GM12878 (cell line): ENCODE results near the gene ADGRG1. TPM values are rescaled to one million over a fixed set of nuclear protein-coding genes. Genes with fewer than 3 reads are reported as not detected.

ENCODE experiments used
- ATAC-seq: fragments of 200-7000 bp; cut with Tn5 transposase; 3 replicates; pipeline ENCODE4 v1.9.1; 2020; ENCODE audit warnings: mild to moderate bottlenecking, moderate library complexity
- BruUV-seq: library from RNA; stranded (reverse); fragments of 400-500 nt; replicated peaks from 2 replicates; lab custom pipeline; 2021; lab: Mats Ljungman, UMichigan
- CTCF ChIA-PET: fragments of 300-600 bp; sonication (Branson Sonifier 250); formaldehyde crosslinking; extraction: SDS; loops from one replicate; lab custom pipeline; 2021; ENCODE audit warnings: inconsistent platforms; lab: Yijun Ruan, JAX
- POLR2A ChIA-PET: fragments of 350-600 bp; formaldehyde crosslinking; extraction: SDS; loops from one replicate; lab custom pipeline; 2021; ENCODE audit warnings: inconsistent platforms; lab: Charles Lee
- RAD21 ChIA-PET: fragments of 300-600 bp; sonication (Branson Sonifier 250); formaldehyde crosslinking; loops from one replicate; lab custom pipeline; 2023; ENCODE audit warnings: antibody characterized with exemption; ENCODE audit not compliant: unreplicated experiment; lab: Charles Lee
- SMC1A ChIA-PET: fragments of 300-600 bp; sonication (Branson Sonifier 250); formaldehyde crosslinking; loops from one replicate; lab custom pipeline; 2023; ENCODE audit not compliant: unreplicated experiment, uncharacterized antibody; lab: Charles Lee
- DNase-seq: peaks from one replicate; pipeline ENCODE4 v3.0.0-alpha.2; 2011; ENCODE audit warnings: low read depth, low spot score
- FAIRE-seq: peaks from 3 replicates; lab custom pipeline; 2011; peaks lifted over from hg19 to GRCh38; lab: Jason Lieb, UNC
- H2AFZ ChIP-seq: 2 replicates; pipeline ENCODE4 v1.6.0; 2011; ENCODE audit warnings: low read depth, low read length, control low read depth; ENCODE audit not compliant: control insufficient read depth
- H3K27ac ChIP-seq: 2 replicates; pipeline ENCODE4 v1.5.1; 2011; ENCODE audit warnings: control low read depth; ENCODE audit not compliant: control insufficient read depth, insufficient read depth
- H3K27me3 ChIP-seq, 2 experiments: replicated peaks in 1 of 2; 2 replicates each; pipeline versions ENCODE4 v1.6.0 to v1.6.1; 2011; ENCODE audit warnings: low read length in 1 of 2; ENCODE audit not compliant: control insufficient read depth in 2 of 2, insufficient read depth in 2 of 2
- H3K36me3 ChIP-seq, 2 experiments: 2 replicates each; pipeline ENCODE4 v1.5.1; 2011; ENCODE audit warnings: low read length in 1 of 2; ENCODE audit not compliant: control insufficient read depth in 2 of 2, insufficient read depth in 2 of 2
- H3K4me1 ChIP-seq: 2 replicates; pipeline ENCODE4 v1.6.1; 2011; ENCODE audit warnings: mild to moderate bottlenecking, low read length, moderate library complexity, mixed read lengths; ENCODE audit not compliant: control insufficient read depth, insufficient read depth
- H3K4me2 ChIP-seq: 2 replicates; pipeline ENCODE4 v1.6.0; 2011; ENCODE audit warnings: control low read depth; ENCODE audit not compliant: control insufficient read depth, insufficient read depth
- H3K4me3 ChIP-seq: fragments of 200-600 bp; sonication (generic); 2 replicates; pipeline ENCODE4 v1.5.1; 2016
- H3K79me2 ChIP-seq: 2 replicates; pipeline ENCODE4 v1.6.0; 2011; ENCODE audit warnings: low read length; ENCODE audit not compliant: control insufficient read depth, insufficient read depth
- H3K9ac ChIP-seq: 2 replicates; pipeline ENCODE4 v1.8.0; 2011; ENCODE audit warnings: low read length, control low read depth, mixed read lengths; ENCODE audit not compliant: control insufficient read depth, insufficient read depth
- H3K9me3 ChIP-seq: replicated peaks from 3 replicates; pipeline ENCODE4 v1.5.1; 2011; ENCODE audit warnings: mild to moderate bottlenecking, low read length; ENCODE audit not compliant: control insufficient read depth, insufficient read depth
- H4K20me1 ChIP-seq: 2 replicates; pipeline ENCODE4 v1.6.0; 2011; ENCODE audit not compliant: control insufficient read depth, insufficient read depth
- IRF4 ChIP-seq: IDR thresholded peaks from 2 replicates; pipeline ENCODE4 v1.6.1; 2011; ENCODE audit warnings: low read depth, low read length
- JUND ChIP-seq: IDR thresholded peaks from 2 replicates; pipeline ENCODE4 v1.6.1; 2012; ENCODE audit warnings: low read depth, mild to moderate bottlenecking, low read length, improper control_type of control experiment, moderate library complexity
- KDM1A ChIP-seq: fragments of 200-600 bp; sonication (generic); IDR thresholded peaks from 2 replicates; pipeline ENCODE4 v1.6.1; 2016; ENCODE audit warnings: borderline replicate concordance
- LARP7 ChIP-seq: fragments of 450-650 bp; IDR thresholded peaks from 2 replicates; pipeline ENCODE4 v1.6.1; 2017; ENCODE audit warnings: mild to moderate bottlenecking
- NR2C2 ChIP-seq: IDR thresholded peaks from 2 replicates; pipeline ENCODE4 v1.6.1; 2011; ENCODE audit warnings: borderline replicate concordance, low read depth; ENCODE audit not compliant: control insufficient read depth, insufficient read length
- NR2F1 ChIP-seq: fragments of 450-650 bp; conservative IDR thresholded peaks from 2 replicates; pipeline ENCODE4 v1.6.1; 2017; ENCODE audit warnings: mild to moderate bottlenecking
- PAX5 ChIP-seq: IDR thresholded peaks from 2 replicates; pipeline ENCODE4 v1.6.1; 2011; ENCODE audit warnings: low read depth, low read length, borderline replicate concordance
- PAX8 ChIP-seq: fragments of 450-650 bp; IDR thresholded peaks from 2 replicates; pipeline ENCODE4 v1.6.1; 2017; ENCODE audit warnings: mild to moderate bottlenecking, moderate library complexity
- TCF3 ChIP-seq: IDR thresholded peaks from 2 replicates; pipeline ENCODE4 v1.6.1; 2012; ENCODE audit warnings: low read depth, mild to moderate bottlenecking, low read length, borderline replicate concordance; ENCODE audit not compliant: insufficient read depth
- ZNF274 ChIP-seq: IDR thresholded peaks from one replicate; pipeline ENCODE4 v1.8.0; 2011; ENCODE audit not compliant: insufficient read length, insufficient read depth
- ZZZ3 ChIP-seq: IDR thresholded peaks from 2 replicates; pipeline ENCODE4 v1.6.1; 2011; ENCODE audit warnings: low read depth; ENCODE audit not compliant: control insufficient read depth, insufficient read length
- WGBS: methylation state at CpG from one replicate; pipeline ENCODE4 v1.1.6; 2016; ENCODE audit warnings: low lambda C conversion rate; ENCODE audit not compliant: insufficient replicate concordance, insufficient coverage; ENCODE audit errors: missing lambda C conversion rate; 5-methylcytosine and 5-hydroxymethylcytosine counted together
- in situ Hi-C: fragments of 300-500 bp; cut with MboI; formaldehyde crosslinking; loops from 9 replicates; pipeline ENCODE4 v1.14.3; 2018; ENCODE audit warnings: mixed read lengths
- intact Hi-C: fragments of 100-400 bp; cut with micrococcal nuclease; formaldehyde crosslinking; loops from one replicate; pipeline ENCODE4 v1.14.2; 2022; ENCODE audit not compliant: unreplicated experiment
- polyA plus RNA-seq, 11 experiments: library from polyadenylated mRNA; depleted of rRNA in 4 of 11; unstranded in 6 of 11; stranded (reverse) in 5 of 11; fragments of >200 nt; fragmentation: Nextera tagmentation in 4 of 11; fragmentation: Illumina TruSeq in 1 of 11; extraction: Ambion mirVana in 4 of 11; extraction: Trizol in 1 of 11; gene quantifications; 1 replicate in 1 of 11; 2 replicates in 10 of 11; pipeline versions ENCODE4 v1.2.1 to v1.2.3, GENCODE V29; 2011 to 2016; ENCODE audit warnings: inconsistent platforms in 2 of 11, missing spikeins in 2 of 11, low read depth in 1 of 11
- total RNA-seq, 4 experiments: library from RNA; depleted of rRNA in 3 of 4; stranded (reverse); fragments of >200 nt in 3 of 4; fragmentation: Illumina TruSeq in 1 of 4; extraction: Trizol in 1 of 4; gene quantifications; 2 replicates each; pipeline versions ENCODE4 v1.2.1 to v1.2.3, GENCODE V29; 2013 to 2021

The ADGRG1 gene
- total and polyA plus RNA-seq, 10 of the 15 experiments (the other 5 are each of a cell fraction or from before 2014, with no cell fraction given), result 0.07 to 2.0 (median 0.75) TPM

GRCh38 chr16:57640612-57641011, 12.2 kb downstream of the ADGRG1 start:
- no peak for ATAC-seq
- CTCF ChIA-PET, result interaction anchor here (0.5 to 2.6 kb wide), 6 partner anchors 39 to 69 kb away, joined by 3 to 8 read pairs (median 4); no protein-coding TSS in a partner anchor
- H3K4me2 ChIP-seq, result no peak overlapping the region
- H3K36me3 ChIP-seq, result no peaks in the 10 kb centered on the region
- TF ChIP-seq ZNF274 (no peak), NR2F1 (no peak), KDM1A (no peak), PAX5 (no peak), JUND (no peak), LARP7 (no peak), TCF3 (no peak), NR2C2 (no peak), PAX8 (no peak), ZZZ3 (no peak), IRF4 (no peak)
- TF ChIP-seq, all 136 proteins: peak for 0
- no TSS peak for BruUV-seq
- ChIA-PET POLR2A (no interaction called here), RAD21 (interaction anchor here (0.9 to 1.9 kb wide), 2 partner anchors 64 to 65 kb away, joined by 3 to 7 read pairs; no protein-coding TSS in a partner anchor), SMC1A (interaction anchor here (0.7 to 3.1 kb wide), 2 partner anchors 30 to 54 kb away, joined by 3 to 17 read pairs; no protein-coding TSS in a partner anchor)
- Histone ChIP-seq H3K4me1 (no peaks in the 10 kb centered on the region), H3K4me3 (no peak overlapping the region), H3K9me3 (no peaks in the 10 kb centered on the region), H3K9ac (no peak overlapping the region), H3K27ac (no peak overlapping the region), H4K20me1 (no peaks in the 10 kb centered on the region), H3K27me3 (peaks cover 0 to 6% of the 10 kb centered on the region in 2 experiments; a peak in 3 of 4 replicates), H2AFZ (no peak overlapping the region), H3K79me2 (no peaks in the 10 kb centered on the region)
- intact Hi-C loops, result no loop called here
- in situ Hi-C loops, result loop anchor here (5.0 kb wide), 1 partner anchor 38 kb away; no protein-coding TSS in a partner anchor
- no peak for DNase-seq
- 15% methylated on average over 8 of the region's 8 CpGs for WGBS
- no peak for FAIRE-seq
